Heart left ventricle (tissue), 16 donors: ENCODE results near the gene PVRIG. TPM values are rescaled to one million over a fixed set of nuclear protein-coding genes. Genes with fewer than 3 reads are reported as not detected.
A peak's percentile ranks its signal among the peaks of the same experiment; 100 is the strongest.
"Not testable (repeated sequence)": the region's sequence is repeated elsewhere in the genome, so short reads cannot be mapped to it uniquely, and the experiment has no call there.

Experiments
- ATAC-seq, 4 donors: fragments of 200-7000 bp; cut with Tn5 transposase; one replicate each; pipeline ENCODE4 v1.9.1; 2020 to 2022; ENCODE audit warnings: moderate library complexity in 4 of 4, mild to moderate bottlenecking in 3 of 4, moderate number of reproducible peaks in 1 of 4
- DNase-seq, 5 donors: peaks; one replicate each; pipeline ENCODE4 v3.0.0-alpha.2; 2020
- H3K27ac ChIP-seq, 12 donors: fragments of 200-600 bp; sonication (generic) in 4 of 12; one replicate each; pipeline versions ENCODE4 v1.5.0 to v1.8.0; 2016 to 2022; ENCODE audit warnings: mild to moderate bottlenecking in 2 of 12
- H3K27me3 ChIP-seq, 9 donors: fragments of 200-600 bp; sonication (generic) in 2 of 9; one replicate each; pipeline versions ENCODE4 v1.5.1 to v1.8.0; 2016 to 2022; ENCODE audit warnings: mild to moderate bottlenecking in 3 of 9
- H3K36me3 ChIP-seq, 9 donors: fragments of 200-600 bp; sonication (generic) in 2 of 9; one replicate each; pipeline versions ENCODE4 v1.5.0 to v1.8.0; 2018 to 2022; ENCODE audit warnings: mild to moderate bottlenecking in 2 of 9
- H3K4me1 ChIP-seq, 12 donors: fragments of 200-600 bp; sonication (generic) in 4 of 12; one replicate each; pipeline versions ENCODE4 v1.5.0 to v1.8.0; 2016 to 2022; ENCODE audit warnings: mild to moderate bottlenecking in 3 of 12
- H3K4me3 ChIP-seq, 12 donors: fragments of 200-600 bp; sonication (generic) in 4 of 12; one replicate each; pipeline versions ENCODE4 v1.5.0 to v1.8.0; 2017 to 2022; ENCODE audit warnings: mild to moderate bottlenecking in 9 of 12, moderate library complexity in 4 of 12
- H3K9me3 ChIP-seq, 12 donors: fragments of 200-600 bp; sonication (generic) in 4 of 12; one replicate each; pipeline versions ENCODE4 v1.5.0 to v1.8.0; 2016 to 2022; ENCODE audit warnings: mild to moderate bottlenecking in 1 of 12
- CTCF ChIP-seq, 12 donors: fragments of 200-600 bp; sonication (generic) in 4 of 12; IDR thresholded peaks; one replicate each; pipeline versions ENCODE4 v1.5.0 to v1.8.0; 2018 to 2022; ENCODE audit warnings: antibody characterized with exemption in 12 of 12, mild to moderate bottlenecking in 5 of 12
- POLR2A ChIP-seq, 2 donors: fragments of 450-650 bp; IDR thresholded peaks; one replicate each; pipeline ENCODE4 v1.6.1; 2017; ENCODE audit warnings: antibody characterized with exemption in 2 of 2, mild to moderate bottlenecking in 2 of 2, moderate library complexity in 2 of 2
- WGBS, 4 donors: extraction: QIAGEN DNeasy Blood & Tissue Kit in 2 of 4; methylation state at CpG; one replicate each; pipeline versions ENCODE4 v1.1.5 to v1.1.7; 2013 to 2018; 5-methylcytosine and 5-hydroxymethylcytosine counted together
- intact Hi-C, 10 donors: fragments of 100-400 bp; cut with DNase I; formaldehyde crosslinking; loops; one replicate each; pipeline versions ENCODE4 v1.11.1 to v1.14.2; 2022
- polyA plus RNA-seq, 2 donors: library from polyadenylated mRNA; stranded (reverse); fragments of 200-250 nt; gene quantifications; one replicate each; pipeline ENCODE4 v1.2.3, GENCODE V29; 2013
- total RNA-seq, 9 donors: library from RNA; depleted of rRNA in 2 of 9; stranded (reverse); fragments of >200 nt in 2 of 9; fragmentation: NEBNext Ultra II Directional in 3 of 9; extraction: Animal tissue kit (Norgen Biotek cat#: 25700) in 3 of 9; gene quantifications; one replicate each; pipeline versions ENCODE4 v1.1.0 to v1.2.4, GENCODE V29; 2016 to 2023
- donor health status: ischemic (EF 13 %, LVEDD 7.1; RV severe dilation, severe dysfunction).
- donor health status: healthy with polysubstance abuse.
- donor health status: DM: no; HTN: yes; CAD: no.
- donor health status: DM: no; HTN: no; CAD: no.
- donor health status: ischemic (EF 25% LVEDD 6.9; RV normal size, moderate dysfunction).
- donor health status: ischemic (EF 25% LVEDD 5.7; RV mildly dilated, moderate dysfunction).
- donor health status: healthy.
- donor health status: DM: yes; HTN: yes; CAD: no.
- donor health status: ischemic (EF 35%, LVEDD 5.7; RV mildly dilated, moderate dysfunction).
- donor health status: nonischemic (EF 11% LVEDD 7.7; RV severe dilation, severe dysfunction).
- donor health status: DM: yes; HTN: yes; CAD: no.
- donor health status: PGD.
- donor health status: ischemic (EF 29% LVEDD 5.4; RV normal size, mild dysfunction).
- donor health status: nonischemic (EF 23%, LVEDD 6.1; RV moderate dilation, normal function).

PVRIG gene
- total and polyA plus RNA-seq, 11 donors: 0.08 to 2.7 (median 0.63) TPM; not detected in 6

- peaks cover 0 to 7% (median 0%) of the 10 kb centered on the region in 9 donors for H3K27me3 ChIP-seq
- no peaks in the 10 kb centered on the region for H3K36me3 ChIP-seq
- no peak overlapping the region for H3K4me3 ChIP-seq
- 86 to 93% (median 89%) methylated on average over 5 of the region's 5 CpGs for WGBS, 4 donors
- H3K4me1 ChIP-seq: peaks cover 0 to 13% (median 0%) of the 10 kb centered on the region in 12 donors
- DNase-seq (no peak), ATAC-seq (no peak)
- TF ChIP-seq CTCF (IDR thresholded peaks at IDR 0.05) (no peak), POLR2A (IDR thresholded peaks at IDR 0.05) (no peak)
- H3K27ac ChIP-seq: no peak overlapping the region
- intact Hi-C loops: loop anchor here in 3 of 10 donors (5.0 to 10.0 kb wide), 3 partner anchors 80 to 218 kb away; no protein-coding TSS in a partner anchor
- H3K9me3 ChIP-seq: no peaks in the 10 kb centered on the region
These were observed 7.0 kb upstream of the PVRIG start for GRCh38 chr7:100212631-100213286.

- Histone ChIP-seq H3K27me3 (peaks cover 0 to 5% (median 0%) of the 10 kb centered on the region in 9 donors), H3K9me3 (no peaks in the 10 kb centered on the region), H3K4me1 (peaks cover 0 to 13% (median 0%) of the 10 kb centered on the region in 12 donors), H3K36me3 (no peaks in the 10 kb centered on the region), H3K27ac (no peak overlapping the region), H3K4me3 (no peak overlapping the region)
- intact Hi-C loops: loop anchor here in 3 of 10 donors (5.0 to 10.0 kb wide), 3 partner anchors 81 to 219 kb away; no protein-coding TSS in a partner anchor
- ATAC-seq (no peak), DNase-seq (no peak)
- 64 to 73% (median 69%) methylated on average over 5 to 6 of the region's 6 CpGs for WGBS, 4 donors
- TF ChIP-seq POLR2A (IDR thresholded peaks at IDR 0.05) (no peak), CTCF (IDR thresholded peaks at IDR 0.05) (no peak)
These were observed 6.1 kb upstream of the PVRIG start for GRCh38 chr7:100213672-100214071.

- not testable (repeated sequence) for H3K27me3 ChIP-seq, ATAC-seq, H3K27ac ChIP-seq, H3K9me3 ChIP-seq, DNase-seq, H3K36me3 ChIP-seq, H3K4me3 ChIP-seq
- 82 to 91% (median 88%) methylated on average over 5 of the region's 5 CpGs for WGBS, 4 donors
- intact Hi-C loops: loop anchor here in 3 of 10 donors (5.0 to 10.0 kb wide), 3 partner anchors 82 to 220 kb away; no protein-coding TSS in a partner anchor
- H3K4me1 ChIP-seq: peaks cover 0 to 13% (median 0%) of the 10 kb centered on the region in 12 donors
These were observed 5.4 kb upstream of the PVRIG start for GRCh38 chr7:100214356-100214755.

GRCh38 chr7:100215895-100216294 lies 3.9 kb upstream of the PVRIG start:
- no peaks in the 10 kb centered on the region for H3K36me3 ChIP-seq
- intact Hi-C loops: loop anchor here in 9 of 10 donors (2.0 to 10.0 kb wide), 5 partner anchors 79 to 221 kb away; no protein-coding TSS in a partner anchor
- H3K4me3 ChIP-seq: no peak overlapping the region
- WGBS, 4 donors: 21 to 34% (median 26%) methylated on average over 6 of the region's 6 CpGs
- TF ChIP-seq CTCF (IDR thresholded peaks at IDR 0.05) (no peak), POLR2A (IDR thresholded peaks at IDR 0.05) (no peak)
- H3K27ac ChIP-seq: peak overlapping the region in 2 of 12 donors; percentile 4 to 7
- ATAC-seq: peak; percentile 59 to 71 (median 64)
- DNase-seq: peak in 4 of 5 donors; percentile 30 to 71 (median 48)
- H3K27me3 ChIP-seq: no peaks in the 10 kb centered on the region
- H3K9me3 ChIP-seq: no peaks in the 10 kb centered on the region
- peaks cover 0 to 13% (median 0%) of the 10 kb centered on the region in 12 donors for H3K4me1 ChIP-seq
